GM19043 (cell line): ENCODE results near the gene LDLRAP1.
"Not testable (repeated sequence)": the region's sequence is repeated elsewhere in the genome, so short reads cannot be mapped to it uniquely, and the experiment has no call there.

Experiments used
- ATAC-seq: cut with Tn5 transposase; IDR thresholded peaks from one replicate; pipeline ENCODE4 v1.9.1; 2021; ENCODE audit warnings: low read depth; ENCODE audit not compliant: unreplicated experiment

Gene LDLRAP1

DNA sequence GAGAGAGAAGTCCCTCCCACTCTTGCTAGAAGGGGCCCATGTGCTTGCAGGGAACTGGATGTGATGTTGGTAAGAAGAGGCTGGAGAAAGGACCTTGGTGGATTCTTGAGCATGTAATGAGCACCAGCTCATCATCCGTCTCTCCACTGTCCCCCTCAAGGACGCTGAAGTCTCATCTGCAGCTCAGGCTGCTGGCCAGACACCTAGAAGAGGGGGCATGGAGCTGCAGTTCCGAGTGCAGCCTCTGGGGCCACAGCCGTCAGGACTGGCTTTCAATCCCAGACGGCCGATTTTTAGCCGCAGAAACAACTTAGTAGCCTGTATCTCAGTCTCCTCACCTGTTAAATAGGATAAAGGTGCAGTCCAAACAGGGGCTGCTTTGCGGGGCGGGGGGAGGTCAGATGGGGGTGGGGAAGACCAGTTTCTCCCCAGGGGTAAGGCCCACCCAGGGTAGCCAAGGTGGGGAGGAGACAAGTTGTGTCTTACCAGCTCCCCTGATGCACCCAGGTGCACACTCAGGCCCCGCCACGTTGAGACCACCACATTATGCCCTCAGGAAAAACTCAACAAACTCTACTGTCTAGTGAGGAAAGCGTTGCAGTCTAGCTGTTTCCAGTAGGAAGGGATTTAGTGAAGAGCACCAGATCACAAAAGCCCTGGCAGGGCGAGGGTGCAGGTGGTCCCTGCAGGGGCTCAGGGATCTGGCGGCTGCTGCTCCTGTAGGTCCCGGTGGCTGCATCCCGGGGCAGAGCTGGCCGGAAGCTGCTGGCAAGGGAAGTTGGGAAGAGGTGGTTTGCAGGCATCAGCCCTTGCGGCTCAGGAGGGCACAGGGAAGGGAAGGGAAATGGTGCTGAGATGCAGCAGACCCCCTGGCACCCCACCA, 29.5 kb downstream of the LDLRAP1 start:
- no peak for ATAC-seq

- no peak for ATAC-seq
These were observed 30.2 kb downstream of the LDLRAP1 start for GRCh38 chr1:25573591-25573930.

GRCh38 chr1:25573961-25574360, 30.6 kb downstream of the LDLRAP1 start:
- no peak for ATAC-seq

GRCh38 chr1:25575191-25575590, 31.8 kb downstream of the LDLRAP1 start:
- ATAC-seq = no peak

DNA sequence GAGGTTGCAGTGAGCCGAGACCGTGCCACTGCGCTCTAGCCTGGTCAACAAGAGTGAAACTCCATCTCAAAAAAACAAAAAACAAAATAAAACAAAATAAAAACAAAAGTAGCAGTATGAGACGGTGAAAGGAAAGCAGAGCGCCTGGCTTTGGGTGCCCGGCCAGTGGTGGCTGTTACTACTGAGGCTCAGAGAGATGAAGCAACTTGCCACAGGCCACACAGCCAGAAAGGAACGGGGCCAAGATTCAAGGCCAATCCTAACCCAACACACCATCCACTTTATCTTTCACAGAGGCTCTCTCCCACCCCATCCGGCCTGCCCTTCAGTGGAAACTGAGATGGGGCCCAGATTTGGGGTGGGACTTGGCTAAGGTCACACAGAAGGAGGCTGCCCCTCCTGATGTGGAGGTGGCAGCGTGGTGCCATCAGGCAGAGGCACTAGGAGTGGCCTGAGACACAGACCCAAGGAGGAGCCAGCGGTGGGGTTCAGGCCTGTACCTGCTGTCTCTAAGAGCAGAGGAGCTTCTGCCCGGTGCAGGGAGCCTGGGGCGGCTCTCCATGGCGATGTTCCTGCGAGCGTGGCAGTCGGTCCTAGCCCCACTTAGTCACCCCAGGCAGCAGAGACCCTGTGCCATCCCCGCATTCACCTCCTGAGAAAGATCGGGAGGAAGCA, 33.2 kb downstream of the LDLRAP1 start:
- no peak for ATAC-seq

- no peak for ATAC-seq
These were observed 33.9 kb downstream of the LDLRAP1 start for GRCh38 chr1:25577134-25577920.

- no peak for ATAC-seq
These were observed 36.2 kb downstream of the LDLRAP1 start for GRCh38 chr1:25579292-25580252.

DNA sequence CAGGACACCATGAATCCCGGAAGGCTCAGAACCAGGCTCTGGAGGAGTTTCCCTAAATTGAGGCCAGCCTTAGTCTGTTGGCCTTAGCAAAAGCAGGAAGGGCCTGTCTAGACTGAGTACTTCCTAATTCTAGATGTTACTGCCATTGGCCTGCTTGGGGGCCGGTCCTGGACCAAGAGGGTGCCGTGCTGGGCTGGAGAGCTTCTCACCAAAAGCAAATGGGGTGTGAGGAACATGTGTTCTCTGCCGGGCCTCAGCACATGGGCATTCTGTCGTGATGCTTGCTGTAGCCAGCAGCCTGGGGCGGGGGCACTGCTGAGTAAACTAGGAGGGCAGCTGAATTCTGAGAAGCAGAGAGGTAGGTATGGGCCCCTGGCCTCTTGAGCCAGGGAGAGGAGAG, 37.5 kb downstream of the LDLRAP1 start:
- no peak for ATAC-seq

GRCh38 chr1:25581764-25582163, 38.4 kb downstream of the LDLRAP1 start:
- no peak for ATAC-seq

GRCh38 chr1:25583519-25584370, 40.3 kb downstream of the LDLRAP1 start:
- ATAC-seq = no peak

GRCh38 chr1:25586181-25586588, 42.8 kb downstream of the LDLRAP1 start:
- ATAC-seq = no peak

GRCh38 chr1:25587290-25587689, 43.9 kb downstream of the LDLRAP1 start:
- no peak for ATAC-seq

GRCh38 chr1:25588224-25588623, 44.8 kb downstream of the LDLRAP1 start:
- not testable (repeated sequence) for ATAC-seq

- not testable (repeated sequence) for ATAC-seq
These were observed 45.4 kb downstream of the LDLRAP1 start for GRCh38 chr1:25588786-25589185.

DNA sequence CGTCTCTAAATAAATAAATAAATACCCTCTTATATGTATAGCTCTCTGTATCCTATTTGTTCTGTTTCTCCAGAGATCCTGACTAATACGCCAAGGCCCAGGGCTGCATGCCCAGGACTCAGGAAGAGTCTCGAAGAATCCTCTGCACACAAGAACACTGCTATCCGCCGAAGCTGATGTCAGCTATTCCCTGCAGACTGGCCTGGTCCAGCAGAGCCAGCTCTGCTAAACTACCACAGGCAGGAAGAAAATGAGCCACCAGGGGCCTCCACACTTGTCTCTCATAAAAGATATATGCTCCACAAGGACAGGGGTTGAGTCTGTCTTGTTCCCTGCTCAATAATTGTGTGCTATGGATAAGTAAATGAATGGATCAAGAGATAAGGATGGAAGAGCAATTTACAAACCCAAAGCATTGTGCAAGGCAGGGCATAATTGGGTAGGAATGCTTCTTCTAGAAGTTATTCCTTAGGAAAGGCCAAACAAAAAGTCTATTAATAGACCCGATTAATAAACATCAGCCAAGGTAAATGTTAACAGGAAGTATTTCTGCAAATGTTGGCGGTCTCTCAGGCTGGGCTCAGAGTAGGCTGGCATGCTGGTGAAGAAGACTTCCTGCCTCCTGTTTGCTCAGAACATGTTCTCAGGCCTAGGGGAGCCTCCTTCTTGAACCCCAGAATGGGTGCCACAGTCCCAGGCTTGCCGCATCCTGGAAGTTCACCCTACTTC, 46.9 kb downstream of the LDLRAP1 start:
- no peak for ATAC-seq

- no peak for ATAC-seq
These were observed 50.5 kb downstream of the LDLRAP1 start for GRCh38 chr1:25593861-25594260.

GRCh38 chr1:25594971-25595370, 51.6 kb downstream of the LDLRAP1 start:
- ATAC-seq = no peak

GRCh38 chr1:25596641-25597040, 53.2 kb downstream of the LDLRAP1 start:
- not testable (repeated sequence) for ATAC-seq

GRCh38 chr1:25598879-25599278, 55.5 kb downstream of the LDLRAP1 start:
- no peak for ATAC-seq
